ENCODE data around the gene WSCD1.

GRCh38 chr17:6096201-6097004 is 26.2 kb downstream of the WSCD1 start:
- TF ChIP-seq EP300 (IDR thresholded peaks at IDR 0.05) (no peak), CTCF (IDR thresholded peaks at IDR 0.05) (no peak), POLR2A (IDR thresholded peaks at IDR 0.05) (no peak)

Measured in upper lobe of left lung (tissue), 4 donors.